Stimulated activated CD4-positive, alpha-beta T cell treated with anti-CD3 and anti-CD28 coated beads, Interleukin-4, amount 100 ng/mL, for 1 hour (primary cell): Measurements from ENCODE around the gene TMEM150C.

Source experiments
- DNase-seq: peaks from one replicate; pipeline ENCODE4 v3.0.0-alpha.2; 2020

Gene TMEM150C

DNA sequence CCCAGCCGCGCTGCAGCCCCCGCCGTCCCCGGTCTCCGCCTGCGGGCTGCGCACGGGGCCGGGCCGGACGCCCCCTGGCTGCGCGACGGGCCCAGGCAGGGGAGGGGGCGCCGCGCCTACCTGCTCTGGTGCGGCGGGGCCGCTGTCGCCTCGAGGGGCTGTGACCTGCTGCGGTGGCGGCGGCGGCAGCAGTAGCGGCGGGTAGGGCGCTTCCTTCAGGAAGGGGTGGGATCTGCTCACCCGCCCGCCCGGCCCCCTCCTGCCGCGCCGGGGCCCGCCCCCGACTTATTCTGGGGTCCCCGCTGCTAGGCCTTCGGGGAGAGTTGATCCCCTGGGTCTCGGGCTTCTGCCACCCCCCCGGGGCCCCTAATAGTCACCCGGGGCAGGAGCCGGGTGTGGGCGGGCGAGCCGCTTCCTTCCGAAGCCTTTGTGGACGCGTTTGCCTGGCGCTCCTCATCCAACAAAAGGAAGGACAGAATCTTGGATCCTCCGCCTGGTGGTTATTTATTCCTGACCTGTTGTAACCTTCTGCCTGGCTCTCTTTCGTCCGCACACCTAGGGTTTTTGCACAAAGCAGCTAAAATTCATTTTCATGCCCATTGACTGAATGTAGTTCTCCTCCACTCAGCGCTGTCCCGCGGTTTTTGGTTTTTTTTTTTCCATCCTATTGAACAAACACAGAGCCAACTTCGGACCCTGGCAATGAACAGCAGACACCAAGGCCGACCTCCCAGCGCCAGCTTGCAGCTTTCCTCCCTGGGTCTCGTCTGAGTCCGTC is at the start of gene TMEM150C:
TMEM150C (minus strand) TSS at position 203 of the 778 bp plus-strand sequence. CDS start 57,331 bp downstream, outside the sequence.
- DNase-seq, result peak; percentile 2

DNA sequence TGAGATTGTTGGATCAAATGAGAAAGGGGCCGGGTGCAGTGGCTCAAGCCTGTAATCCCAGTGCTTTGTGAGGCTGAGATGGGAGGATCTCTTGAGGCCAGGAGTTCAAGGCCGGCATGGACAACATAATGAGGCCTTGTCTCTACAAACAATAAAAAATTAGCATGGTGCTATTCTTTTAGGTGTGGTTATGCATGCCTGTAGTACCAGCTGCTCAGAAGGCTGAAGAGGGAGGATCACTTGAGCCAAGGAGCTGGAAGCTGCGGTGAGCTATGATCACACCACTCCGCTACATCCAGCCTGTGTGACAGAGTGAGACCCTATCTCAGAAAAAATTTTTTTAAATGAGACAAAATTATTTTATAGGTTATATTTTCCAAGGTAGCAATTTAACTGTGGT is 49.7 kb upstream of the TMEM150C start:
- no peak for DNase-seq

DNA sequence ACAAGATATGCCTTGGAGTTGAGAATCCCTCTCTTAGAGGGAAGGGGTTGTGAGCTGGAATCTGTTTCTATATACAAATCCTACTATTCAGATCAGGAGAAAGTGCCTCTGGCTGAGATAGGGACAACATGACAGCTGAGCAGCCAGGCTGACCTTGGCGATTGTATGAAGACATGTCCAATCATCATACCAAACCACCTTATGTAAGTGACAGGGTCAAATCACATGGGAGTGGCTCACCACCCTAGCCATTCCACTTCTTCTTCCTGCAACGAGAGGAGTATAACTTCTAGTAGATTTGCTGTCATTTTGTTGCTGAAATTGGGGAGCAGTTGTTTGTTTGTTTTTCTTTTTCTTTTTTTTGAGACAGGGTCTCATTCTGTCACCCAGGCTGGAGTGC is 48.3 kb upstream of the TMEM150C start:
- DNase-seq, result no peak

DNA sequence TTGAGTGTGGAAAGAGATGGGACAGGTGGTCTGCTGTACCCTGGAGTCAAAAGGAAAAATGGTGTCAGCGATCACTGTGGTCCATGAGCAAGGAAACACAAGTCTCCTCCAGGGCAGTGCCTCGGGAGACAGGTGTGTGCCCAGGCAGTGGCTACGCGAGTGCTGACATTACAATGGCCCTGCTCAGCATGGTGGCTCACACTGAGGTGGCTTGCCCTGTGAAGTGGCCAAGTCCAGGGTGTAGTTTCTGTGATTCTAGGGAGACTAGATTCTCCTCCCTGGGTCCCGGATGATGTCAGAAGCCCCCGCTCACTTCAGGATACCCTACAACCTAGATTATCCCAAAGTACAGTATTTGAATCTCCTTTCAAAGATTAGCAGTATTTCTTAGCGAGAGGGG is 44.8 kb upstream of the TMEM150C start:
- DNase-seq, result no peak

DNA sequence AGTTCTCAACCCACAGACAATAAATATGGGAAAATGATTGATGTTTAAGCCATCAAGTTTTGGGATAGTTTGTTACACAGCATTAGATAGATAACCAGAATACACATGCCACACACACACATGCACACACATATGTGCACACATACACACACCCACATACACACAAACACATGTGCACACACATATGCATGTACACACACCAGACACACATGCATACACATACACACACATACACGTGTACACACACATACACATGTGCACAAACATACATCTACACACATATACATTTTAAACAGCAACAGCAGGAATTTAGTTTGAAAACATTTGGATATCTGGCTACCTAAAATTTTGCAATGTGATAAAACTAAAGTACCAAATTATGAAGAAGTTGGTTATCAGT is 42.7 kb upstream of the TMEM150C start:
- DNase-seq, result no peak

DNA sequence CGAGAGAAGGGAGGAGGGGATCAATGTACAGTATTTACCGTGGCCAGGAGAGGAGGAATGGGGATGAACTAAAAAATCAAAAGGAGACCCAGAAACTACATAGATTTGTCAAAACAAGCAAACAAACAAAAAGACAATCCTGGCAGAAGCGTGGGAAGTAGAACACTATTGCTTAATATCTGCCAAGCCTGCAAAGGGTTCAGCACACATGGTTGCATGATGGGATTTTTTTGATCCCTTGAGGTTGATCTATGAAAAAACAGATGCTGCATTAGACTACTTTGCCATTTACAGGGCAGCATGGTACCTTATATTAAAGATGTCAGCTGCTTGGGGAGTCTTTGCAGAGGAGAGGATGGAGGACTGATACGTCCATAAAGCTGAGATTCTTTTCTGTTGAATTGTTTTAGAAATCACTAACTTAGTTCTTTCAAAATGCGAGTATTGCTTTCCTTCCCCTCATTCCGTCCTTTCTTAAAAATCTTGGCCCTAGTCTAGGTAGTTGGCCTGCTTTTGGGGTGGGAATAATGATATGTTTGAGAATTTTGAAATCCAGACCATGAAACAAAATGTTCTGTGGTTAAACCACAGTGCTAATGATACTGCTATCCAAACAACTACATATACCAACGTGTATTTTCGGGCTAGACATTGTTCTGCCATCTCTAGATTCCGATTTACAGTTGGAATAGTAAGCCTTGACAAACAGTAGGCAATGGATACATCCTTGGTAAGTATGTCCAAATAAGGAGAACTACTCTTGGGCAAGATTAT is 39.6 kb upstream of the TMEM150C start:
- DNase-seq, result no peak

DNA sequence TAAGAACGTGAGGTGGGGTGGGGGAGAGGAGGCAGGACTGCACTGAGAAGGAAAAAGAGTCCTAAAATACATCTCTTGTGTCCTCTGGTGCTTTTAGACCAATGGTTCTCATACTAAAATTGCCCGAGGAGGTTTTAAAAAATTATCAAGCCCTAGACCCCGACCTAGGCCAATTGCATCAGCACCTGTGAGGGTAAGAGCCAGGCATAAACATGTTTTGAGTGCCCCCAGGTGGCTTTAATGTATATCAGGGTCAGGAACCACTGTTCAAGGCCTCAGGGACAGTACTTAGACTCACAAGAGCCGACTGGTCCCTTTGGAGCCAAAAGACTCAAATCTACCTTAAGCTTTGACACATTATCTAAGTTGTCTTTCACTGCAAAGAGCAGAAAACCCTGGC is 37.5 kb upstream of the TMEM150C start:
- no peak for DNase-seq

DNA sequence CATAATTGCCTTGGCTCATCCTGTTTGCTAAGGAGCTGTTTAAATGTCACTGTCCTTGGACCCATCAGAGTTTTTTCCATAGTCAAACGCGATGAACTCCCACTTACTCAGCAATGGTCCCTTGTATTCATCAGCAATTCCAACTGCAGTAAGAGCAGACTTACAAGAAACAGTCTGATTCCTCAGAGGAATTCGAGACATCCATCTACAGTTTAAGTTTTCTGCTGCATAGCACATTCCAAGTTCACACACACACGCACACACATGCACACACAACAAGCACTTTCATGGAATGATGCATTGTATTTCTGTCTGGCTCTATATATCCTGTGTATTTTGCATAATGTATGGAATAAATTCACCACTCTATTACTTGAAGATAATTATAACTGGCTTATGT is 32.7 kb upstream of the TMEM150C start:
- no peak for DNase-seq

DNA sequence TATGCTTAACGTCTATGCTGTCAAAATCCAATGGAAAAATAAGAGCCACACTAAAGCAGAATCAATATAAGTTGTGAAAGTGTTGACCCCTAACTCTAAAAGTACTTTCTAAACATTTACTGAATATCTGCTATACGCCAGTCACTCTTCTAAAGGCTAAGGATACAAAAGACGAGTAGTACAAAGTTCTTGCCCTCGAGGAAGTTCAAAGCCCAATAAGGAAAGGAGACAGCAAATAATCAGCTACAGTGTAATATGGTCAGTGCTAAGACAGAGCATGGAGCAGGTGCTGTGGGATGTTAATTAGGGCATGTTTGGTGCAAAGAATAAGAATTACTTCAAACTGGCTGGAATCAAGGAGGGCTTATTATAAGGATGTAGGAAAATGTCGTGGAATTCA is 31.6 kb upstream of the TMEM150C start:
- DNase-seq, result no peak

DNA sequence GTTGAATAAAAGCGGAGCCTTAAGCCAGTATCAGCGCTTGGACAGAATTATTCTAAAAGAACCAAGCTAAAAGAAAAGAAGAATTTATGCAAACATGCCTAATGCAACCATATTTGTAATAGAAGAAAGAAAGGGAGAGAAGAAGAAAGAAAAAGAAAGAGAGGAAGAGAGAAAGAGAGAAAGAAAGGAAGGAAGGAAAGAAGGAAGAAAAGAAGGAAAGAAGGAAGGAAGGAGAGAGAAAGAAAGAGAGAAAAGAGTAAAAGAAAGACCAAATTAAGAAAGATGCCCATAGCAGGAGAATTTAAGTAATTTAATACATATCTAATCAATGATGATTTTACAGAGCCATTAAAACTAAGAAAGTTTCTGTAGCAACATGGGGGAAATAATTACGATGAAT is 30.9 kb upstream of the TMEM150C start:
- no peak for DNase-seq

DNA sequence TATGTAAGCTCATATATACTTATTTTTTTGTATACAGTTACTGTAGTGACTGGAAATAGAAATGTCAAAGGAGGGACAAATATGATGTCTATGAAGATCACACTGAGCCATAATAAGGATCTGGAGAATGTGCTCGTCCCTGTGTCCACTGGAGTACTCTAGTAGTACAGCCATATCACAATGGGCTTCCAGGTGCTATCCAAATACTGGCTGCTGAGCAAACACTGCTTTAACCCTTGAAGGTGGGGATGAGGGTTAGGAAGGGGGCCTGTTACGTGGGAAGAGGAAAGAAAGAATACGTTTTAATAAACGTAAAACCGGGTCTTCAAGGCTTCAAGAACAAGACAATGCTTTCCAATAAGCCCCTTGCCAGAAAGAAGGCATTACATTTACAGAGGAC is 29.8 kb upstream of the TMEM150C start:
- no peak for DNase-seq

DNA sequence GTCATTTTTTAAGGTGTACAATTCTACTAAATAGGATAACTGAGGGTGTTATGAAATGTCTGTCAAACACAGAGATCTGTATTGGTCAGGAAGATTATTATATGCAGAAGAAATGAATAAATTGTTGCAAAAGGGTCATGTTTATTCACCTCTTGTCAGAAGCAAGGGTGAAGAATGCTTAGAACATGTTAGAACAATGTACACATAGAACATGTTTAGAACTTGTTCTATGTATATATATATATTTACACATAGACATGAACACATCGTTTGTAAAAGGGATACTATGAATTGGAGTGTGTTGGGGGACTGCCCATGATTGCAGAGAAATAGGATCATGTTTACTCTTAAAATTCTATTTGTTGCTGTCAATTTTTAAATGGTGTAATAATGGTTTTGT is 28.0 kb upstream of the TMEM150C start:
- DNase-seq, result no peak

DNA sequence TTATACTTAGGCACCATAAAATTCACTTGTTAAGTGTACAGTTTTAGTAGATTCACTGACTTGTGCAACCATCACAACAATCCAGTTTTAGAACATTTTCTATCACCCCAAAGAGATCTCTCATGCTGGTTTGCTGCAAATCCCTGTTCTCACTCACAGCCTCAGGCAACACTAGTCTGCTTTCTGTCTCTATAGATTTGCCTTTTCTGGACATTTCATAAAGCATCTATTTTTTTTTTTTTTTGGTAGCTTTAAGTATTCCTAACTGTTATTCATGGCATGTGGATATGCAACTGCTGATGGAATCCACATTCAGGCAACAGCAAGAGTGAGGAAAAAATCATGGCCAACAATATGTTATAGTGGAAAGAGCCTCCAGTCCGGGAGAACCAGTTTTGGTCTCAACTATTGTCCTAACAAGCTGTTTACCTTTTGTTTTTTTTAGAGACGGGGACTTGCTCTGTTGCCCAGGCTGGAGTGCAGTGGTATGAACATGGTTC is 27.0 kb upstream of the TMEM150C start:
- no peak for DNase-seq

DNA sequence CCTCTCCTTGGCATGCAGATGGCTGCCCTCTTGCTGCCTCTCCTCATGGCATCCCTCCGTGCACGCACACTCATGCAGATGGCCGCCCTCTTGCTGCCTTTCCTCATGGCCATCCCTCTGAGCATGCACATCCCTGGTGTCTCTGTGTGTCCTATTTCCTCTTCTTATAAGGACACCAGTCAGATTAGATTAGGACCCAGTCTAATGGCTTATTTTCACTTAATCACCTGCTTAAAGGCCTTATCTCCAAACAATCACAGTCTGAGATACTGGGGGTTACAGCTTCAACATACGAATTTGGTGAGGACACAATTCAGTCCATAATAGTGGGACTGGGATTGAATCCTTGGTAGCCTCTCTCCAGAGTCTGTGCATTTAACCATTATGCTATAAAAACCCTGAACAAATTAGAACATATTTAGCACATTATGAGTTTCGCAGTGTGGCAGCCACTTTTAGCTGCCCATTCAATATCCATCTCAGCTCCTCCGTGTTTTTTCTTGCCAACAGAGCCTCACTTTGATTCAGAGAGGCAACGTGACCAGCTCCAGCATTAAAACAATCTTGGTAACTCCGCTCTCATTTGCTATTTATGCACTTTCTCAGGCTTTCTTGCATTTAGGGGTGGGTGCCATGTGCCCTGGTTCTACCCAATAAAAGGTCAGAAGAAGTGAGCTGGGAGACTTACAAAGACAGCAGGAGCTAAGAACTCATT is 26.2 kb upstream of the TMEM150C start:
- no peak for DNase-seq

DNA sequence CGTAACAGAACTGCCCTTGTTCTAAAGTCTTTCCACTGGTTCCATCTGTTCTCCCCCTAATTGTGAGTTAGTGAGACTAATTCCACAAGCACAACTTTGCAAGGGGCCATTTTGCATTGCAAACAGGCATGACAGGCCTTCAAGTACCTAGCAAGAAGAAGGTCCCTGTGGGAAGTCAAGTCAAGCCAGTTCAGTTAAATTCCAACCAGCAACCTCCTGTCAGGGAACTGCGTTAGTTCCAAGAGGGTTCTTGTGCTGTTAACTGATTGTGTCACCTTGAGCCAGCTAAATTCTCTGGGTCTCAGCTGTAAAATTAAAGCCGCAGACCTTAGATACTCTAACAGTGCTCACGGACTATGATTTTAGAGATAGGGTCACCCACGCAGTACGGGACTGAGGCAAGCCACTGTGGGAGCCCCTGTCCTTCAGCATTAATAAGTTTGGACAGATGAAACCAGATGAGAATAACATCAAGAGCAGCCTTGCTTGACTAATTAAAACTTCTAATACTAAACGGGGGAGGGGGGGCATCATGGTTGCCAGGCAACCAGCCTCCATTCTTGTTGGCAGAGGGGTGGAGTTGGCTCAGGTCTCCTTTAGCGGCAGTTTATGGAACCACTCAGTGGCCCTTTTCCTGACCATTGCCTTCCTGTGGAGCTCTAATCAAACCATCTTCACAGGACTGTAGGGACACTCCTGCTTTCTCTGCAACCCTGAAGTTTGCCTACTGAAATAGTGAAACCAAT is 24.1 kb upstream of the TMEM150C start:
- DNase-seq, result no peak

DNA sequence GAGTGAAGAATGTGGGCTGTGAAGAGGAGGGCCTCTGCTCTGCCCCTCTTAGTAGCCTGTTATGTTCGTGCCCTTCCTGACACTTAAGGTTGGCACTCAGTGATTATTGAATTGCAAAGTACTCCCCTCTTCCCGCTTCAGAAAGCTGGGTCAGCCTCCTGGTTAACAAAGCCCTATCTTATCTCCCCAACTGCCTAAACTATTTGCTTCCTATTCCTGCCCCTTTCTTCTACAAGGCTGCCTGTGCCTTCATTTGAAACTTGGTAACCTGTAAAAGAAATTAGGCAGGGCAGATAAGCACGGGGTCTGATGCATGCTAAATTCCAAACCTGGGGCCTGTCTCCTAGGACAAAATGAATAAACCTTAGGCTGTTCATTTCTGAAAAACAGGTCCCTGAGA is 23.1 kb upstream of the TMEM150C start:
- DNase-seq, result no peak

DNA sequence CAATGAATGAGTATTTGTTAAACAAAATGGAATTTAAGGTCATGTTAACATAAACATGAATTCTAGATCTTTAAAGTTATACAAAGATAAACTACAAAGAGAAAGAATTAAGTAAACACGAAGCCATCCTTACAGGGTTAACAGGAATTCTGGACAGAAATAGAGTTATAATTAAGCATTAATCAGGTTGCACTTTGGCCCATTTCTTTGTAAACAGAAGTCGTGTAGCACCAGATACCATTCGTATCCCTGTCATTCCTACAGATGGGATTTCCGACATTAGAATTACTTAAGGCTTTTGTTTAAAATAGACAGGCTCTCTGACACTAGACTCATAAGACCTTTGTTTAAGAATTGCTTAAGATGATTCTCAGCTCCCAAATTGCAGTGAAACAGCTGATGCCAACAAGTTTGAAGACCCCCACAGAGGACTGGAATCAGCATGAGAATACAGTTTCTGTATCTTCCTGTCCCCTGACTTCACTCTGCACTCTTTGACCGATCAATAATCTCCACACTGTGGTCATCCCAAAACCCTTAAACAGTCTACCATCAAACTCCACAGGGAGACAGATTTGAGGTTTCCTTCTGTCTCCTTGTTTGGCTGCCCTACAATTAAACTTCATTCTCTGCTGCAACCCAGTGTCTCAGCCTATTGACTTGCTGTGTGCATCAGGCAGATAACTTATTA is 22.3 kb upstream of the TMEM150C start:
- DNase-seq, result no peak

DNA sequence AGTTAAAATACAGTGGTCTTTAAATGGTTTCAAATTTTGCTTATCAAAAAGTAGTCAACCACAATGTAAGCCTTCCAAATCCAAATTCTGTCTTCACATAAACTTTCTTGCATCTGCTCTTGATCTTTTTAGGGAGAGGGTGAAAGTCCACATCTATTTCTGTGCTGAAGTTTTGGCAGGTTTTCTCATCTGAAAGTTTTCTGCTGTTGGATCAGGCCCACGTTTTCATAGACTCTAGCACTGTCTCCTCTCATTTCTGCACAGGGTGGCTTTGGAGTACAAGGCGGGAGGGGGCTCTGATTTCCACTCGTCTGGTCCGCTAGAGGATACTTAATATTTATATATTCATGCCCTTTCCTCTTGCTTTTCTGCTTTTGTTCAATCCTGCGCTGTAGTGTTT is 18.1 kb upstream of the TMEM150C start:
- no peak for DNase-seq

DNA sequence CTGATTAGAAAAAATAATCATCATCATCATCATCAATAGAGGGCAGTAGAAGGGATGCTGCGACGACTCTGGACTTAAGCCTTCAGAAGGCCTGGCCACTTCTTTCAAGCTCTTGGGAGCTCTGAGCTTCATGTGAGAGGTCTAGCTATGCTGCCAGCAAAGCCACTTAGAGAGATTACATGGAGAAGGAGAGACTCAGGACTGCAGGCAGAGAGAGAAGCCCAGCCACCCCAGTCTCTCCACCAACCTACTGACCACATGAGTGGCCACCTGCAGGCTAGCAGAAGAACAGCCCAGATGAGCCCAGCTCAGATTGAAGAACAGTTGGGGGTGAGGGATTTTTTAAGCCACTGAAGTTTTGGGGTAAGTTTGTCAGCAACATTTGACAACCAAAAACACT is 17.1 kb upstream of the TMEM150C start:
- DNase-seq, result no peak

DNA sequence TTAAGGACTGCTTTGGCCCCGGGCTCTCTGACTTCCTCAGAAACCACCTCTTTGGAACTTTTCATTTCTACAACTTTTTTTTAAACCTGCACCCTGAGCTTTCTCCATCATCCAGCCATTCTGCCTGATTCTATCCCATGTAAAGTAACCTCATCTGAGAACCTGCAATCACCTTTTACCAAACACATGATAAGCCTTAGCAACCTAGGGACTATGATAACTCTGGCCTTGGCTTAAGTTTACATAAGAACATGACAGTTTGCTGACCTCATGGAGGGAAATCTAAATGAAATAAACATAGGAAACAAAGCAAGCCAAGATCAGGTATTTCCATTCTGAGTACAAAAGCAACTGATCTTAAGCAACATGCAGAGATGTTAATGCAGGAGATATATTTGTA is 15.7 kb upstream of the TMEM150C start:
- no peak for DNase-seq

DNA sequence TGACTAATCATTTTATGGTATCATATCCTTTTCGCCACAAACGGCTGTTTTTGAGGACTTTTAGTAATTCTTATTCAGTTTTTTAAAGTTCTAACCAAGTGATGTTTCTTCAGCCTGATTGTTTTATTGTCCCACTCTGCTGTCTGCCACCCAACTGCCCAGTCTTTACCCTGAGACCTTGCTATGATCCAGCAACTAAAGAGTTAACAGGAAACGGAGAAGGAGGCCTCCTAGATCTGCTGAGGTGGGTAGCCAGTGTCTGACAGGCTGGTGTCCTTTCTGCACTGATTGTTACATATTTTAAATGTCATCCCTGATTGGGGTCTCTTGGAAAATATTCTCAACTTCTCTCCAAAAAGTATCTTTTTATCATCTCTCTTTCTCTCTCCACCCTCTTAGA is 7.9 kb upstream of the TMEM150C start:
- DNase-seq, result no peak

DNA sequence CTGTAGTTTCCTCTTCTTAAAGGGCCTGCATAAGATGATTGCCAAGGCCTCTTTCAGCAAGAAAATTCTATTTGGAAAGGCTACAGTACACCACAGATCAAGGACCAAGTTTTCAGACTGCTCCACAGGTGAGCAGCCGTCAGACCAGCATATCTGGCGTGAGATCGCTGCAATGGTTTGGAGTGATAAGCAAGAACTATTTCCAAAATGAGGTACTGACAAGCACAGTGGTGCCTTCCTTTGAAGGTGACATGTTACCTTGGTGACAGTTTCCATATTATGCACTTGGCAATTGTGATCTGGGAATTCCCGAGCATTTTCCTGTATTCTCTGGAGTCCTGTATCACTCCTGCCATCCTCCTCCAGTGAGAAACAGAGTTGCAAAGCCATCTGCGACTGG is 7.3 kb upstream of the TMEM150C start:
- DNase-seq, result no peak
